ENCODE data around the gene ACACB. TPM values are rescaled to one million over a fixed set of nuclear protein-coding genes. Genes with fewer than 3 reads are reported as not detected.

ACACB gene
- total RNA-seq, 1 donor from 2014 or later: 130 TPM

DNA sequence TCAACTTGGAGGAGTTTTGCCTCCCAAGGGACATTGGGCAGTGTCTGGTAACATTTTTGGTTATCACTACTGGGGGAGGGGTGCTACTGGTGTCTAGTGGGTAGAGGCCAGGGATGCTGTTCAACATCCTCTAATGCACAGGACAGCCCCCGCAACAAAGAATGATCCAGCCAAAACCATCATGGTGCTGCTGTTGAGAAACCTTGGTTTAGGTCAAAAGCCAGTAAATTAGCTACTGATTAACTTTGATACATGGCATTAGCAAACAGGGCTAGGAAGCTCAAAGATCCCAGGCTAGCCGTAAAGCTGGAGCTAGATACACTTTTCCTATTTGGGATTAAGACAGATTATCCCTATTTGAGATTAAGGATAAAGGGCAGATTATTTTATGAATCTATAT is 32.0 kb upstream of the ACACB start:
- intact Hi-C loops (cut with DNase I): no loop called here
- Histone ChIP-seq H3K27ac (no peak overlapping the region), H3K4me1 (no peaks in the 10 kb centered on the region), H3K27me3 (no peaks in the 10 kb centered on the region), H3K4me3 (no peak overlapping the region), H3K36me3 (peaks cover 0 to 77% of the 10 kb centered on the region in 2 donors), H3K9me3 (no peaks in the 10 kb centered on the region)
- no peak for DNase-seq (ENCODE audit: extremely low spot score in 2 of 2)
- TF ChIP-seq POLR2A (IDR thresholded peaks at IDR 0.05) (no peak), POLR2AphosphoS5 (IDR thresholded peaks at IDR 0.05; ENCODE audit: insufficient read depth in 1 of 2, low read depth in 1 of 2) (no peak), CTCF (IDR thresholded peaks at IDR 0.05) (no peak)

DNA sequence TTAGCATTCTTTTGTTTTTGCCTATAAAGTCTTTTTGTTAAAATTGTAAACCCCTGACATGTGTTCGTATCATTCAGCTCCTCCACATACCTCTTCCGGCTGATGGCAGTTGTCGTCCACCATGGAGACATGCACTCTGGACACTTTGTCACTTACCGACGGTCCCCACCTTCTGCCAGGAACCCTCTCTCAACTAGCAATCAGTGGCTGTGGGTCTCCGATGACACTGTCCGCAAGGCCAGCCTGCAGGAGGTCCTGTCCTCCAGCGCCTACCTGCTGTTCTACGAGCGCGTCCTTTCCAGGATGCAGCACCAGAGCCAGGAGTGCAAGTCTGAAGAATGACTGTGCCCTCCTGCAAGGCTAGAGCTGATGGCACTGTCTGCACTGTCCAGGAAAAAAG is 30.8 kb upstream of the ACACB start:
- Histone ChIP-seq H3K27me3 (no peaks in the 10 kb centered on the region), H3K36me3 (peaks cover 0 to 79% of the 10 kb centered on the region in 2 donors), H3K4me1 (no peaks in the 10 kb centered on the region), H3K9me3 (no peaks in the 10 kb centered on the region), H3K27ac (no peak overlapping the region), H3K4me3 (no peak overlapping the region)
- intact Hi-C loops (cut with DNase I): no loop called here
- DNase-seq (ENCODE audit: extremely low spot score in 2 of 2): no peak
- TF ChIP-seq CTCF (IDR thresholded peaks at IDR 0.05): no peak
- TF ChIP-seq POLR2A (IDR thresholded peaks at IDR 0.05): no peak
- TF ChIP-seq POLR2AphosphoS5 (IDR thresholded peaks at IDR 0.05; ENCODE audit: insufficient read depth in 1 of 2, low read depth in 1 of 2): no peak

DNA sequence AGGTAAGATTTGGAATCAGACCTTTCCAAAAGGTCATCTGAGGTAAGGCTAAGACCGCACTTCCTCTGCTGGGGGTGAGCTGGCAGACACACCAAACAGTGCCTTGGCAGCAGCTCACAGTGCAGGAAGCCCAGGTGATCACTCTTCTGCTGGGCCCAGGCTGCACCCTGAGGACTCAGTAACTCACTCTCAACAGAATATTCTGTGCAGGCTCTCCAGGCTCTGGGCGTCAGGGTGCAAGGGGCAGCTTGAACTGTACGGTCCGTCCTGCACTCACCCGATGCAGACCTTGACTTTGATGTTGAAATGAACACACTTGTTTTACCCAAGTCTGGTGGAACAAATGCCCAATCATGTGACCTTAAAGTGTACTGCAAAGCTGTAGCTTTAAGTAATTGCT is 29.1 kb upstream of the ACACB start:
- DNase-seq (ENCODE audit: extremely low spot score in 2 of 2): no peak

GRCh38 chr12:109088818-109089217 is 27.6 kb upstream of the ACACB start:
- TF ChIP-seq POLR2AphosphoS5 (IDR thresholded peaks at IDR 0.05; ENCODE audit: insufficient read depth in 1 of 2, low read depth in 1 of 2) (no peak), CTCF (IDR thresholded peaks at IDR 0.05) (no peak), POLR2A (IDR thresholded peaks at IDR 0.05) (no peak)
- intact Hi-C loops (cut with DNase I): no loop called here

More for the DNA sequence above, 29.1 kb upstream of the ACACB start:
- TF ChIP-seq POLR2A (IDR thresholded peaks at IDR 0.05) (no peak), POLR2AphosphoS5 (IDR thresholded peaks at IDR 0.05; ENCODE audit: insufficient read depth in 1 of 2, low read depth in 1 of 2) (no peak), CTCF (IDR thresholded peaks at IDR 0.05) (no peak)
- H3K9me3 ChIP-seq: no peaks in the 10 kb centered on the region
- peaks cover 11% of the 10 kb centered on the region for H3K4me1 ChIP-seq
- no peak overlapping the region for H3K27ac ChIP-seq
- H3K4me3 ChIP-seq: no peak overlapping the region
- H3K27me3 ChIP-seq: no peaks in the 10 kb centered on the region
- peaks cover 0 to 70% of the 10 kb centered on the region in 2 donors for H3K36me3 ChIP-seq
- intact Hi-C loops (cut with DNase I): no loop called here

GRCh38 chr12:109089683-109090082 is 26.7 kb upstream of the ACACB start:
- TF ChIP-seq CTCF (IDR thresholded peaks at IDR 0.05) (no peak), POLR2A (IDR thresholded peaks at IDR 0.05) (no peak), POLR2AphosphoS5 (IDR thresholded peaks at IDR 0.05; ENCODE audit: insufficient read depth in 1 of 2, low read depth in 1 of 2) (no peak)
- H3K36me3 ChIP-seq: peaks cover 0 to 49% of the 10 kb centered on the region in 2 donors
- DNase-seq (ENCODE audit: extremely low spot score in 2 of 2): no peak
- intact Hi-C loops (cut with DNase I): loop anchor here (10.0 kb wide), 1 partner anchor 235 kb away; the partner anchor contains the start of gene SSH1
- no peak overlapping the region for H3K27ac ChIP-seq
- H3K4me1 ChIP-seq: peaks cover 25% of the 10 kb centered on the region
- H3K9me3 ChIP-seq: no peaks in the 10 kb centered on the region
- no peak overlapping the region for H3K4me3 ChIP-seq
- no peaks in the 10 kb centered on the region for H3K27me3 ChIP-seq

More at GRCh38 chr12:109088818-109089217, 27.6 kb upstream of the ACACB start:
- Histone ChIP-seq H3K9me3 (no peaks in the 10 kb centered on the region), H3K4me3 (no peak overlapping the region), H3K27me3 (no peaks in the 10 kb centered on the region), H3K36me3 (peaks cover 0 to 54% of the 10 kb centered on the region in 2 donors), H3K27ac (no peak overlapping the region), H3K4me1 (peaks cover 24% of the 10 kb centered on the region)
- no peak for DNase-seq (ENCODE audit: extremely low spot score in 2 of 2)

Measured in vagina (tissue), 2 donors.